HG02840 (cell line): Measurements from ENCODE around the gene MUC12.
"Not testable (repeated sequence)": the region's sequence is repeated elsewhere in the genome, so short reads cannot be mapped to it uniquely, and the experiment has no call there.

Experiments
- ATAC-seq: cut with Tn5 transposase; IDR thresholded peaks from one replicate; pipeline ENCODE4 v1.9.1; 2021; ENCODE audit warnings: mild to moderate bottlenecking, moderate library complexity, moderate number of reproducible peaks; ENCODE audit not compliant: unreplicated experiment, low FRiP score

MUC12 gene

DNA sequence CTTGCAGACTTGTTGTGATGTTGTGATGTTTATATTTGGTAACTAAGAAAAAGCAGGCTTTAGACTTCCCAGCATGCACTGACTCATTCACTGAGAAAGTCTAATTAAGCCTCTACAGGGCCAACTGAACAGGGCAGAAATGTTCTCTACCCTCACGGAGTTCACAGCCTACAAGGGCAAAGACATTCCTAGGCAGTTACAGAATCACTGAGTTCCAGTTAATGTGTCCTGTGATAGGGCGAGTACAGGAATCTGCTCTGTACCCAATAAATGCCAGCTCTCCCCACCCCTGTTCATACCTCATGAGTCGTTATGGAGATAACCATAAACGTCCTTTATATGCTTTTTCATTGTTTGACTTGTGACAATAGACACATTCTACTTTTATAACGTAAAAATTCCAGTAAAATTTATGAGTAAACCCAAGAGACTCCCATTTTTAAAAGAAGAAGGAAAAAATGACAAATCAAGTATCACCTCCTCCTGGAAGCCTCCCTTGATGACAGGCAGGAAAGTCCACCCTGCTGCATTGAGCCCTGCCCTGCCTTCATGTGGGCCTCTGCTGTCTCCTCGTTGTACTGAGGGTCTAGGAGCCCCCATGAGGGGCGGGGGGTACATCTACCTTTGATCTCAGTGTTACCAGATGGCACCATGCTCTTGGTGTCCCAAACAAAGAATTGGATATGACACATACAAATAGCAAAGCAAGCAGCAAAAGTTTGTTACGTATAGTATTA lies 14.3 kb downstream of the MUC12 start:
- no peak for ATAC-seq

DNA sequence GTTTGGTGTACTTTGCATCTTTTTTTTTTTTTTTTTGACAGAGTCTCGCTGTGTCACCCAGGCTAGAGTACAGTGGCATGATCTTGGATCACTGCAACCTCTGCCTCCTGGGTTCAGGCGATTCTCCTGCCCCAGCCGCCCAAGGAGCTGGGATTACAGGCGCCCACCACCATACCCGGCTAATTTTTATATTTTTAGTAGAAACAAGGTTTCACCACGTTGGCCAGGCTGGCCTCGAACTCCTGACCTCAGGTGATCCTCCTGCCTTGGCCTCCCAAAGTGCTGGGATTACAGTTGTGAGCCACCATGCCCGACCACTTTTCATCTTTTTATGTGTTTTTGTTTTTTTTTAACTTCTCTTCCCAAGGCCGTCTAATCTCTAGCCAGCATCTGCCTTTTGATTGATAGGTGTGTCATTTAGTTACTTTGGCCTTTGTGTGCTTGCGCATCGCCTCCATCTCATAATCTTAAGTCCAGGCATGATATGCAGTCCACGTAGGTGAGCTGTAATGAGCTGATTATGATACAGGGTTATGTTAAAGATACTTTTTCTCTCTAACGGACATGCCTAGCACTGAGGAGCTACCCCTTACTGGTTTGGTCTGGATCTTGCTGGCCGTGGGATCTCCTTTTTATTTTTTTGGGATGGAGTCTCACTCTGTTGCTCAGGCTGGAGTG lies 15.0 kb downstream of the MUC12 start:
- ATAC-seq: not testable (repeated sequence)

DNA sequence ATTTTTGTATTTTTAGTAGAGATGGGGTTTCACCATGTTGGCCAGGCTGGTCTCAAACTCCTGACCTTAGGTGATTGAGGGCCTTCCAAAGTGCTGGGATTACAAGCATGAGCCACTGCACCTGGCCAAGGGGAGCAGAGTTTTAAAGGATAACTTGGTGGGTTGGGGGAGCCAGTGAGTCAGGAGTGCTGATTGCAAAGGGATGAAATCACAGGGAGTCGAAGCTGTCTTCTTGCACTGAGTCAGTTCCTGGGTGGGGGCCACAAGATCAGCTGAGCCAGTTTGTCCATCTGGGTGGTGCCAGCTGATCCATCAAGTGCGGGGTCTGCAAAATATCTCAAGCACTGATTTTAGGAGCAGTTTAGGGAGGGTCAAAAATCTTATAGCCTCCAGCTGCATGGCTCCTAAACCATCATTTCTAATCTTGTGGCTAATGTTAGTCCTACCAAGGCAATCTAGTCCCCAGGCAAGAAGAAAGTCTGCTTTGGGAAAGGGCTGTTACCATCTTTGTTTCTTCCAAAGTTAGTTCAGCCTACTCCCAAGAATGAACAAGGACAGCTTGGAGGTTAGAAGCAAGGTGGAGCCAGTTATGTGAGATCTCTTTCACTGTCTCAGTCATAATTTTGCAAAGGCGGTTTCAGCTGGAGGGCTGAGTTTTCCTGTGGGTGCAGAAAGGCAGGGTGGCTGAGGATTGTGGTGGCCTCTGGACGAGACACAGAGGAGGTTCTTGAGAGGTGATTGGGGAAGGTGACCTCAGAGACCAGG lies 15.8 kb downstream of the MUC12 start:
- not testable (repeated sequence) for ATAC-seq

DNA sequence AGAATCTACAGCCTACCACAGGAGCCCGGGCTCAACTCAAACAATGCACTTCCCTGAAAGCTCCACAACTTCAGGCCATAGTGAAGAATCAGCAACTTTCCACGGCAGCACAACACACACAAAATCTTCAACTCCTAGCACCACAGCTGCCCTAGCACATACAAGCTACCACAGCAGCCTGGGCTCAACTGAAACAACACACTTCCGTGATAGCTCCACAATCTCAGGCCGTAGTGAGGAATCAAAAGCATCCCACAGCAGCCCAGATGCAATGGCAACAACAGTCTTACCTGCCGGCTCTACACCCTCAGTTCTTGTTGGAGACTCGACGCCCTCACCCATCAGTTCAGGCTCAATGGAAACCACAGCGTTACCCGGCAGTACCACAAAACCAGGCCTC lies 22.3 kb downstream of the MUC12 start:
- no peak for ATAC-seq

DNA sequence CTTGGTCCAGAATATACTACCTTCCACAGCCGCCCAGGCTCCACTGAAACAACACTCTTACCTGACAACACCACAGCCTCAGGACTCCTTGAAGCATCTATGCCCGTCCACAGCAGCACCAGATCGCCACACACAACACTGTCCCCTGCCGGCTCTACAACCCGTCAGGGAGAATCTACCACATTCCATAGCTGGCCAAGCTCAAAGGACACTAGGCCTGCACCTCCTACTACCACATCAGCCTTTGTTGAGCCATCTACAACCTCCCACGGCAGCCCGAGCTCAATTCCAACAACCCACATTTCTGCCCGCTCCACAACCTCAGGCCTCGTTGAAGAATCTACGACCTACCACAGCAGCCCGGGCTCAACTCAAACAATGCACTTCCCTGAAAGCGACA lies 22.9 kb downstream of the MUC12 start:
- not testable (repeated sequence) for ATAC-seq

DNA sequence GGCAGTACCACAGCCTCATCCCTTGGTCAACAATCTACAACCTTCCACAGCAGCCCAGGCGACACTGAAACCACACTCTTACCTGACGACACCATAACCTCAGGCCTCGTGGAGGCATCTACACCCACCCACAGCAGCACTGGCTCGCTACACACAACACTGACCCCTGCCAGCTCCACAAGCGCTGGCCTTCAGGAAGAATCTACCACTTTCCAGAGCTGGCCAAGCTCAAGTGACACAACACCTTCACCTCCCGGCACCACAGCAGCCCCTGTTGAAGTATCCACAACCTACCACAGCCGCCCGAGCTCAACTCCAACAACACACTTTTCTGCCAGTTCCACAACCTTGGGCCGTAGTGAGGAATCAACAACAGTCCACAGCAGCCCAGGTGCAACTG lies 25.3 kb downstream of the MUC12 start:
- not testable (repeated sequence) for ATAC-seq

DNA sequence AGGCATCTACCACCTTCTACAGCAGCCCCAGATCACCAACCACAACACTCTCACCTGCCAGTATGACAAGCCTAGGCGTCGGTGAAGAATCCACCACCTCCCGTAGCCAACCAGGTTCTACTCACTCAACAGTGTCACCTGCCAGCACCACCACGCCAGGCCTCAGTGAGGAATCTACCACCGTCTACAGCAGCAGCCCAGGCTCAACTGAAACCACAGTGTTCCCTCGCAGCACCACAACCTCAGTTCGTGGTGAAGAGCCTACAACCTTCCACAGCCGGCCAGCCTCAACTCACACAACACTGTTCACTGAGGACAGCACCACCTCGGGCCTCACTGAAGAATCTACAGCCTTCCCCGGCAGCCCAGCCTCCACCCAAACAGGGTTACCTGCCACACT lies 29.2 kb downstream of the MUC12 start:
- not testable (repeated sequence) for ATAC-seq

DNA sequence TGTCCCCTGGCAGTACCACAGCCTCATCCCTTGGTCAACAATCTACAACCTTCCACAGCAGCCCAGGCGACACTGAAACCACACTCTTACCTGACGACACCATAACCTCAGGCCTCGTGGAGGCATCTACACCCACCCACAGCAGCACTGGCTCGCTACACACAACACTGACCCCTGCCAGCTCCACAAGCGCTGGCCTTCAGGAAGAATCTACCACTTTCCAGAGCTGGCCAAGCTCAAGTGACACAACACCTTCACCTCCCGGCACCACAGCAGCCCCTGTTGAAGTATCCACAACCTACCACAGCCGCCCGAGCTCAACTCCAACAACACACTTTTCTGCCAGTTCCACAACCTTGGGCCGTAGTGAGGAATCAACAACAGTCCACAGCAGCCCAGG lies 30.0 kb downstream of the MUC12 start:
- ATAC-seq: not testable (repeated sequence)

DNA sequence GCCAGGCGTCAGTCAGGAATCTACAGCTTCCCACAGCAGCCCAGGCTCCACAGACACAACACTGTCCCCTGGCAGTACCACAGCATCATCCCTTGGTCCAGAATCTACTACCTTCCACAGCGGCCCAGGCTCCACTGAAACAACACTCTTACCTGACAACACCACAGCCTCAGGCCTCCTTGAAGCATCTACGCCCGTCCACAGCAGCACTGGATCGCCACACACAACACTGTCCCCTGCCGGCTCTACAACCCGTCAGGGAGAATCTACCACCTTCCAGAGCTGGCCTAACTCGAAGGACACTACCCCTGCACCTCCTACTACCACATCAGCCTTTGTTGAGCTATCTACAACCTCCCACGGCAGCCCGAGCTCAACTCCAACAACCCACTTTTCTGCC lies 30.7 kb downstream of the MUC12 start:
- not testable (repeated sequence) for ATAC-seq

DNA sequence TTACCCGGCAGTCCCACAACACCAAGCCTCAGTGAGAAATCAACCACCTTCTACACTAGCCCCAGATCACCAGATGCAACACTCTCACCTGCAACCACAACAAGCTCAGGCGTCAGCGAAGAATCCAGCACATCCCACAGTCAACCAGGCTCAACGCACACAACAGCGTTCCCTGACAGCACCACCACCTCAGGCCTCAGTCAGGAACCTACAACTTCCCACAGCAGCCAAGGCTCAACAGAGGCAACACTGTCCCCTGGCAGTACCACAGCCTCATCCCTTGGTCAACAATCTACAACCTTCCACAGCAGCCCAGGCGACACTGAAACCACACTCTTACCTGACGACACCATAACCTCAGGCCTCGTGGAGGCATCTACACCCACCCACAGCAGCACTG lies 33.0 kb downstream of the MUC12 start:
- ATAC-seq: not testable (repeated sequence)

DNA sequence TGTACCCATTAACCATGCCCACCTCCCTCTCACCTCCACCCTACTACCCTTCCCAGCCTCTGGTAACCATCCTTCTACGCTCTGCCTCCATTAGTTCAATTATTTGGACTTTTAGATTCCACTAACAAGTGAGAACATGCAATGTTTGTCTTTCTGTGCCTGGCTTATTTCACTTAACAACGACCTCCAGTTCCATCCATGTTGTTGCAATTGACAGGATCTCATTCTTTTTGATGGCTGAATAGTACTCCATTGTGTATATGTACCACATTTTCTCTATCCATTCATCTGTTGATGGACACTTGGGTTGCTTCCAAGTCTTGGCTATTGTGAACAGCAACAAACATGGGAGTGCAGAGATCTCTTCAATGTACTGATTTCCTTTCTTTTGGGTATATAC lies 38.0 kb downstream of the MUC12 start:
- not testable (repeated sequence) for ATAC-seq

DNA sequence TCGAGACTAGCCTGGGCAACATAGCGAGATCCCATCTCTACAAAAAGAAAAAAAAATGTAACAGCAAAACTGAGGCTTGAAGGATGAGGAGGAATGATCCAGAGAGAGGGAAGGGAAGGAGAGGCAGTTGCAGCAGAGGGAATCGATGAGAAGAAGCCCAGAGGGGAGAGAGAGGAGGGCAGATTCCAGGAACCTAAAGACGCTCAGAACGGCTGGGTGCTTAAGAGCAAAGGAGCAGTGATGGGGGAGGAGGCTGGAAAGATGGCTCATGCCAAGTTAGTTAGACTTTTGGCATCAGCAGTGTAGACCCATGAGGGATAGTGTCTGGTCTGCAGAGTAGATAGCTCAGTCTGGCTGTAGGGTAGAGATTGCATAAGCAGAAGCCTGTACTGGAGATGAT lies 40.3 kb downstream of the MUC12 start:
- ATAC-seq: no peak

DNA sequence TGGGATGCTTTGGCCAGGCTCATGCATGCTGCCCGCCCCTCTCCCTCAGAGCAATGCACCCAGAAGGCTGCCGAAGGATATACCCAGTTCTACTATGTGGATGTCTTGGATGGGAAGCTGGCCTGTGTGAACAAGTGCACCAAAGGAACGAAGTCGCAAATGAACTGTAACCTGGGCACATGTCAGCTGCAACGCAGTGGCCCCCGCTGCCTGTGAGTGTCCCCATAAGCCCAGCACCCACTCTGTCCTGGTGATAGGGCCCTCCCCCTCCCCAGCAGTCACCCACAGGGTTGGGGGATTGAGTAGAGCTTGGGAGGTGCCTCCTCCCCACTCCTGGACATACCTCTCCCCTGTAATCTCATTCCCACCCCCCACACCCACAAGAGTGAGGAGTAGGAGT lies 43.6 kb downstream of the MUC12 start:
- no peak for ATAC-seq

DNA sequence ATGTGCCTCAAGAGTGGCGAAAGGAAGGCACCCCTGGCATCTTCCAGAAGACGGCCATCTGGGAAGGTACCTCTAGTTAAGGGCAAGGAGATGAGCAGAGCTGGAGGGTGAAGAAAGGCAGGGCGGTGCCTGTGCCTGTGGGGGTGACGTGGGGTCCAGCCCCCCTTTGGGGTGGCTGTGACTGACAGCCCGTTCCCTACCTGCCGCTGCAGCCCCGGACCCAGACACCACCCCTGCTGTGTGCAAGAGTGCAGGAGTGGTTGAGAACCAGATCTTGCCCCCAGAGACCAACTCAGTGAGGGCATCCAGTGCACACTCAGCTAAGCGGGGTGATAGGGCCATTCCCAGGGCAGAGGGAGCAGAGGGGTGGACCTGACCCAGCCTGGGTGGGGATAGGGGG lies 46.3 kb downstream of the MUC12 start:
- ATAC-seq: no peak

DNA sequence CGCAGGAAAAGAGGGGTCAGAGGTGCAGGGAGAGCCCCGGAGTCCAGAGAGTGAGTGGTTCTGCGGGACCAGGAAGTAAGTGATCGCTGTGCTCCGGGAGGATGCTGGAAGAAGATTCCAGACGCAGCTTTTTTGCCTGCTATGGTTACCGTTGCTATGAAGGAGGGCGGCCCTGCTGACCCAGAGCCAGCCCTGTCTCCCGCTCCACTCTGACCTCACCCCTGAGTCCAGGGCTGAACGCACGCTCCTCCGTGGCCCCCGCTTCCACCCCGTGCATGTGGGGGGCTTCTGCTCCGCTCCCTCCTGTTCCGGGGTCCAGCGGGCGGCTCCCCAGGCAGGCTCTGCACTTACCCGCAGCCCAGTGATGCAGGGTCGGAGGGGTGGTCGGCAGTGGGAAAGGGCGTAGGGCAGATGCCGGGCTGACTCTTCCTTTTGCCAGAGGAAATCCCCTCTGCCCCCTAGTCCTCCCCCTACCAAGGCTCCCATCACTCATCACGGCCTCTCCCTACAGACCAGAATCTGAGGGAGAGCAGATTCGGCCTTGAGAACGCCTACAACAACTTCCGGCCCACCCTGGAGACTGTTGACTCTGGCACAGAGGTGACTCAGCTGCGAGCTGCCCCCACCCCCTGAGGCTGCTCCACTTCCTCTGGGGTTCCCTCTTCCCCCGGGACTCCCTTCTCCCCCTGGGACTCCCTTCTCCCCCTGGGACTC lies 47.9 kb downstream of the MUC12 start:
- peak; percentile 58 for ATAC-seq

DNA sequence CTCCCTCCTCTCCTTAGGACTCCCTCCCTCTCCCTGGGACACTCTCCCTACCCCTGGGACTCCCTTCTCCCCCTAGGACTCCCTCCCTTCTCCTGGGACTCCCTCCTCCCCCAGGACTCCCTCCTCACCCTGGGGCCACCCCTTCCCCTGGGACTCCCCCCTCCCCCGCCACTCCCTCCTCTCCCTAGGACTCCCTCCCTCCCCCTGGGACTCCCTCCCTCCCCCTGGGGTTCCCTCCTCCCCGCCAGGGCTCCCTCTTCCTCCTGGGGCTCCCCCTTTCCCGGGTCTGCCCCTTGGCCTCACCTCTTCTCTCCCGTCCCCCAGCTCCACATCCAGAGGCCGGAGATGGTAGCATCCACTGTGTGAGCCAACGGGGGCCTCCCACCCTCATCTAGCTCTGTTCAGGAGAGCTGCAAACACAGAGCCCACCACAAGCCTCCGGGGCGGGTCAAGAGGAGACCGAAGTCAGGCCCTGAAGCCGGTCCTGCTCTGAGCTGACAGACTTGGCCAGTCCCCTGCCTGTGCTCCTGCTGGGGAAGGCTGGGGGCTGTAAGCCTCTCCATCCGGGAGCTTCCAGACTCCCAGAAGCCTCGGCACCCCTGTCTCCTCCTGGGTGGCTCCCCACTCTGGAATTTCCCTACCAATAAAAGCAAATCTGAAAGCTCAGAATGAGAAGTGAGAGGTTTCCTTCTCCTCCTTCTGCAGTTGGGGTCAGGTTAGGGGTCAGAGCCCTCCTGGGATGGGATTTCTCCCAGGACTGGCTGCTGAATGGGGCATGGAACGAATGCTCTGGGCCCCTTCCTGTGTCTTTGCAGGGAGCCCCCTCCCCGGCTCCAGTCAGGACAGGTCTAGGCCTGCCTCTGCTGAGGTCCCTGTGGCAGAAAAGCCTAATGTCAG lies 49.2 kb downstream of the MUC12 start:
- no peak for ATAC-seq

DNA sequence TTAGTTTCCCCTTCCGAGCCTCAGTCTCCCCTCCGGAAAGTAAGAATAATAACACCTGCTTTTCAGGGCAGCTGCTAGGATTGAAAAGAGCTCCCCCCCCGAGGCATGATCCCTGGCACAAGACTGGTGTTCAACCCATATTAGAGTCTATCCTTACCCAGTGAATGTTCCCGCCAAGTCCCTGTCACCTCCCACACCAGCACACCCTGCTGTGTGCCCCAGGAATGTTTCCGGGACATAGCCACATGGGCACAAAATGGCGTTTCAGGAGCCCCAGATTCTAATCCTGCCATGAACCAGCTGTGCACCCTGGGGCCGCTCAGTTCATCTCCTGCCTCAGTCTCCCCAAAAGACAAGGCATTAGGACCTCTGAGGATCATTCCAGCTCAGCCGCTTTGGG lies 51.1 kb downstream of the MUC12 start:
- ATAC-seq: no peak

DNA sequence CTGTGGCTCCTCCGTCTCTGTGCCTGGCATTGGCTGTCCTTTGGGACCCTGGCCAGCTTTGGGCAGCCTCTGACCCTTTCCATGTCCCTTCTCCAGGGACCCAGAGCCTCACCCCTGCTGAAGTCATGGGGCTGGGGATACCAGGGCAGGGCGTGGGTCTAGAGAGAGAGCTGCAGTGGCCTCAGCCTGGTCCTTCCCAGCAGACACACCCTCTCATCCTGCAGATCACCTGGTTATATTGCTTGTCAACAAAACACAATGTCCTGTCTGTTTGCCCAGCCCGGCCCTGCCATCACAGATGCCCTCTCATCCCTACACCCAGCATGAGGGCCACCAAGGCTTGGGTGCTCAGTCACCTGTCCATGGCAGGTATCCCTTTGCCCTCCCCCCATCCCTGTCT lies 52.3 kb downstream of the MUC12 start:
- no peak for ATAC-seq

DNA sequence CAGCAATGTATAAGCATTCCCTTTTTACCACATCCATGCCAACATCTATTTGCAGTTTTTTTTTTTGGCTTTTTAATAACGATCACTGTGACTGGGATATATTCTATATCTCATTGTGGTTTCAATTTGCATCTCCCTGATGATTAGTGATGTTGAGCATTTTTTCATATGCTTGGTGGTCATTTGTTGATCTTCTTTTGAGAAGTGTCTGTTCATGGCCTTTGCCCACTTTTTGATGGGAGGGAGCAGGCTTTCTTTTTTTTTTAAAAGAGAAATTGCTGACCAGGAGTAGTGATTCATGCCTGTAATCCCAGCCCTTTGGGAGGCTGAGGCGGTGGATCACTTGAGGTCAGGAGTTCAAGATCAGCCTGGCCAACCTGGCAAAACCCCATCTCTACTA lies 54.5 kb downstream of the MUC12 start:
- no peak for ATAC-seq

DNA sequence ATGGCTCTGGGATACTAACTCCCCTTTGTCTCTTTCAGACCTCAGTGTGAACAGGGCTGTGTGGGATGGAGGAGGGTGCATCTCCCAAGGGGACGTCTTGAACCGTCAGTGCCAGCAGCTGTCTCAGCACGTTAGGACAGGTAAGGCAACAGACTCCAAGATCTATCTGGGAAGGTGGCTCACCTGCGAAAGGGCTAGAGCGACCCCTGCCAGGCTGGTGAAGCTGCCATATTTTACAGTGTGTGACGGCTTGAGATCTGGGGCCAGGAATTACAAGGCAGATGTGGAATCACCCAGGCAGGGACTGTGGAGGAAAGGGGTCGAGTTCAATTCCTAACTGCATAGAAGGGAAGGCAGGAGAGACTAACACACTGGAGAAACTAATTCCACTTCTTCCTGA lies 61.7 kb downstream of the MUC12 start:
- no peak for ATAC-seq
